HG02970 (cell line): ENCODE data around the gene VPS4B.
"Not testable (repeated sequence)": the region's sequence is repeated elsewhere in the genome, so short reads cannot be mapped to it uniquely, and the experiment has no call there.

Experiments
- ATAC-seq: cut with Tn5 transposase; IDR thresholded peaks from one replicate; pipeline ENCODE4 v1.9.1; 2021; ENCODE audit warnings: mild to moderate bottlenecking, moderate library complexity, moderate number of reproducible peaks; ENCODE audit not compliant: unreplicated experiment, low FRiP score

The VPS4B gene

GRCh38 chr18:63374540-63374939, 47.7 kb downstream of the VPS4B start:
- ATAC-seq = no peak

DNA sequence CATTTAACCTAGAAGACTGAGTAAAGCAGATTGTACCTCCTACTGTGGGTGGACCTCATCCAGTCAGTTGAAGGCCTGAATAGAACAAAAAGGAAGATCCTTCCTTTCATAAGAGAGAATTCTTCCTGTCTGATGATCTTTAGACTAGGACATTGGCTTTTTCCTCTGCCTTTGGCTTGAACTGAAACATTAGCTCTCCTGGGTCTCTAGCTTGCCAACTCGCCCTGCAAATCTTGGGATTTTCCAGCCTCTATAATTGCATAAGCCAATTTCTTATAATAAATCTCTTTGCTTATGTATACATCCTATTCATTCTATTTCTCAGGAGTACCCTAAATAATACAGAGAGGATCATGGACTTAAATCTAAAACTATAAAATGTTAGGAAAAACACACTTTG, 49.1 kb downstream of the VPS4B start:
- ATAC-seq = no peak

GRCh38 chr18:63368611-63369010, 53.7 kb downstream of the VPS4B start:
- no peak for ATAC-seq

DNA sequence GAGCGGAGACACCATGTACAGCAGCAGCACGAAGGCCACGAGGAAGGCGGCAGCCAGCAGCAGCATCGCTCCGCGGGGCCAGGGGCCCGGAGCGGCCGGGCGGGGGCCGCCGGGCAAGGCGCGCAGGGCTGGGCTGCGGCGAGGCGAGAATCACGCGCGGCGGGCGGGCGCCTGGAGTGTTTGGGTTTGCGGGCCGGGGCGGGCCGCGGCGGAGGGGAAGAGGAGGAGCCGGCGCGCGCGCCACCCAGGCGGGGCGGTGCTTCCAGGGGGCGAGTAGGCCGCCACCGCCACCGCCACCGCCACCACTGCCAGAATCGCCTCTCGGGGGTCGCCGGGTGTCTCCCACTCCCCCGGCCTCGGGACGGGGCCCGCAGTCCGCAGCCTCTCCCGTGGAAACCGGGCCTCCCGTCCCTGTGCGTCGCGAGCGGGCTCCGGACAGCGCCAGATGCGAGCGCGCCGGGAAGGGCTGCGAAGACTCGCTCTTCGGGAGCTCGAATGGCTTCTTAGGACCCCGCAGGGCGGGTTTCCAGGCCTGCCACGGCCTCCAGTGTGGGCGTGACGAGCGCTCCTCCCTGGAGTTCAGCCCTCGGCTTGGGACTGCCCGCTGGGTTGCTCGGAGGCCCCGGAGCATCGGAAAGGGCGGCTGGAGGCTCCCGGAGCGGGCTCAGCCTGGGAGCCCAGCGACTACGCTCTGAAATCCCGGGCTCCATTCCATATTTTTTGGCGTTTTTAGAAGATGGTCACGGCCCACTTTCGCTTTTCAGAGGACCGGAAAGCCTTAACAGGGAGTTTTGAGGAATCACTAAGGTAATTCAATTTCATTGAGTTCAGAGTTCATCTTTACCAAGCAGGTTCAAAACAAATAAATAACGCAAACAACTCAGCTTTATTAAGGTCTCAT, 55.0 kb downstream of the VPS4B start, which contains the start of gene KDSR:
TSS of gene KDSR (minus strand) at position 154 of the 901 bp plus-strand sequence. CDS start at position 66, 88 bp downstream.
- peak; percentile 82 for ATAC-seq

GRCh38 chr18:63366213-63367052, 55.8 kb downstream of the VPS4B start:
- ATAC-seq = peak; percentile 8

DNA sequence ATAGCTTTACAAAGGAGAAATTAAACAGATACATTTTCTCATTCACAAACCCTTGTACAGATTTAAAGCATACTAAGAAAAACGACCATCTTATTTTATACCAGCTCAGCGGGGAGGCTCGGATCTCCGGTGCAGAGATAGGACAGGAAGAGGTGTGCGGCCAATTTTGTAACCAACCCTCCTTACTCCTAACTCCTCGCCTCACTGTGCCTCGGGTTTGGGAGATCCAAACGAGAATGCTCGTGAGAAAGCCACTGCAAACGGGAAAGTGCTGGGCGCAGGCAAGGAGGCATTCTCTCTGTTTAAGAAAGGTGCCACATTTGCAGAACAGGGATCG, 56.4 kb downstream of the VPS4B start:
- ATAC-seq = no peak

DNA sequence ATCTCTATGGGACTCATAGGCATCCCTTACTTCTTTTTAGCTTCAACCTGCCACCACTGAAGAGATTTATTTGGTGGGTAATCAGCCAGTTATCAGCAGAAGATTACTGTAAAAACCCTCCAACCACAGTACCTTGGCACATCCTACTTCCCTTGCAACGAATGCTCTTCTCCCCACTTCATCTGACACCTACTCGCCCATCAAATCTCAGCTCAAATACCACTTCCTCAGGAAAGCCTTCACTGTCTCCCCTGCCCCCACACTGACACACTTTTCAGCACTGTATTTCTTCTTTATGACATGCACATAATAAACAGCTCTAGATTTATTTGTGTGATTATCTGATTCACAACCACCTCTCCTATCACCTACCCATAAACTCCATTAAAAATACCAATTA, 58.3 kb downstream of the VPS4B start:
- no peak for ATAC-seq

DNA sequence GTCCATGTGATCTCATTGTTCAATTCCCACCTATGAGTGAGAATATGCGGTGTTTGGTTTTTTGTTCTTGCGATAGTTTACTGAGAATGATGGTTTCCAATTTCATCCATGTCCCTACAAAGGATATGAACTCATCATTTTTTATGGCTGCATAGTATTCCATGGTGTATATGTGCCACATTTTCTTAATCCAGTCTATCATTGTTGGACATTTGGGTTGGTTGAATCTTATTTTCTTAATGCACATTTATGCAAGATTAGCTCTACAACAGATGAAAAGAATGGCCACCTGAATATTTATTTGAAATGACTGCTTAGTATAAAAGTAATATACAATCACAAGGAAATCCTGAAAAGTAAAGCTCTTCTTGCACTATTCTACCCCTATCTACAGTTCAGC, 58.9 kb downstream of the VPS4B start:
- ATAC-seq = not testable (repeated sequence)

- ATAC-seq = no peak
These were observed 65.9 kb downstream of the VPS4B start for GRCh38 chr18:63356272-63356896.

GRCh38 chr18:63350230-63350629, 72.0 kb downstream of the VPS4B start:
- no peak for ATAC-seq

- ATAC-seq = no peak
These were observed 73.7 kb downstream of the VPS4B start for GRCh38 chr18:63348508-63349136.

DNA sequence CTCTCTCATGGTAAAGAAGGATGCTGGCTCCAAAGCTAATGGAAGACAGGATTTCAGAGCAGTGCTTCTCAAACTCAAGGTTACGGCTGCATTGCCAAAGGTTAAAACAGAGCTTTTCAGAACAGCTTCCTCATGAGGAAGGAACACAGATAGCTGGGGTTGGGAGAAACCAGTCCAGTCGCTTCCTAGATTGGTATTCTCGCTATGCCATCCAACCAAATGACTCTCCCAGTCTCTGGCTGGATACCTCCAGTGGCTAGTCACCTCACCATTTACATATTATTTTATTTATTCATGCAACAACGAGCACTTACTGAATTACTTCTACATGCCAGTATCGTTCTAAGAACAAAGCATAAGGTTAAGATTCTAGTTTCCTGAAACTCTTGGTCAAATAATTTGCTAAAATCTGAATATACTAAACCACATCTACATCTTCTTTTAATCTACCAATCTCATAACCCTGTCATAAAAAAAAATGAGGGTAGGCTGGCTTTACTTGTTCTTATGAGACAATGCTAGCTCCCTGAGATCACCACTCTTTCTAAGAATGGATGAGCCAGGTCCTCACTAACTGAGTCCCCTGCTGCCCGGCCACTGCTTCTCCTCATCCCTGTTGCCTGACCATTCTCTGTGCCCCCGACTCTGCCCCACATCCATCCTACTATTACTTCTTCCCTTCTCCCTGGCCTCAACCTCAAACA, 75.6 kb downstream of the VPS4B start:
- ATAC-seq = no peak

DNA sequence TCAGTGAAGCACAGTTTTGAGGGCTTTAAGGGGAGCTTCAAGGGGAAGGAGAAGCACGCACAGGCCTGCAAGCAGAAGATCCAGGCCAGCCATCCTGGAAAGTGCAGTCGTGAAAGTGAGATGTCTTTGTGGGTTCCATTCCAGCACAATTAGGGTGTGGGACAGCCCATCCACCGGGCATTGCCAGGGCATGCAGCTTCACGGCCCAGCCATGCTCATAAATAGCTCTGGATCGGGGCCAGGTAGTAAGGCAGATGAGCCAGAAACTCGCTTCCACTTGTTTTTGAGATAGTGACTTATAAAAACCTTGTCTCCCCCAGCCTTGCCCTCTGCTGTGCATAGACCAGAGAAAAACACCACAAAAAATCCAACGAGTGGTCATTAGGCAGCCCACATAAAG, 76.2 kb downstream of the VPS4B start:
- ATAC-seq = no peak

GRCh38 chr18:63344918-63345317, 77.4 kb downstream of the VPS4B start:
- ATAC-seq = no peak

DNA sequence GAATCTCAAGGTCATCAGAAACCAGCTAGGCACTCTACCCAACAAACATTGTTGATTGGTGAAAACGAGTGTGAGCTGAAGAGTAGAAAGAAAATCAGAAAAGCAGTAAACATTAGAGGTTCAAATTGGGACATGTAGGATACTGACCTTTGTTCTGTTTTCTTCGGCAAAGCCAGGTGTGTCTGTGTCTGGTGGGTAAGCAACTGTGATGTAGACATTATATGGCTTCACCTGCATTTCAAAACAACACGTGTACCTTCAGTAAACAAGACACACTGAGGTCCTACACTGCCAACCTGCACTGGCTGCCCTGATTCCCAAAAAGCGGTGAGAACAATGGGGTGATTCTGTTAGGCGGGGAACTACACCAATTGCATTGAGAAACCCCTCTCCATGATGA, 78.0 kb downstream of the VPS4B start:
- ATAC-seq = no peak

GRCh38 chr18:63342206-63342605, 80.1 kb downstream of the VPS4B start:
- ATAC-seq = no peak

GRCh38 chr18:63339920-63340484, 82.3 kb downstream of the VPS4B start:
- ATAC-seq = no peak
